ENCODE results near the gene MAML2. TPM values are rescaled to one million over a fixed set of nuclear protein-coding genes. Genes with fewer than 3 reads are reported as not detected.

Gene MAML2
- total and polyA plus RNA-seq, 2 of the 13 experiments (the other 11 are each of a cell fraction or from before 2014, with no cell fraction given): 2.3 to 25.9 TPM

DNA sequence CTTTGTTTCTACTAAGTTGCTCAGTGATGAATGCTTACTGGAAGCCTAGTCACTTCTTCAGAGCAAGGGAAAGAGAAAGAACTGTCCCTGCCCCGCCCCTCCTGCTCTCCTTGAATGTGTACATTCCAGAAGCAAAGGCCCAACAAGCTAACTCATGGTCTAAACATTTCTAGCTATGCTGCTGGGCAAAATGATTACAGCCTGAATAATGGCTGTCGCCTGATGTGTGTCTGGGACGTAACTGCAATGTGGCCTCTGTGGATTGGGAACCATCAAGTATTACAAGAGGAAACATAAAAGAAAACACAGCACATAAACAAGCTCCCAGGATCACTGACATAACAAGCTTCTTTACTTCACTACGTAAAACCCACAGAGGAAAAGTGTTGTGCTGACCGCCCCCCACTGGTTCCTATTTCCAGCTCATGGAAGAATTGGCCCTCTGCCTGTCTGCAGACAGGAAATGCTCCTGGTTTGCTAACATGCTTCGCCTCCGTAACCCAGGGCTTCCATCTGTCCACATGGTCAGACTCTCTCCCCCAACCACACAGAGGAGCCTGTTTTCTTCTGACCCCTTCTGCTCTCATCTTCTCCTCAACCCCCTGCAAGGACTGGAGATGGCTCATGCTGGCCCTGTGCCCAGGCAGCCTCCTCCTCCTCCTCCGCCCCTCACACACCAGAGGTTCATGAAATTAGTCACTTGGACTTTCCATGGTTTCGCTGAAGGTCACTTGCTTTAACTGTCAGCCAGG is 187.2 kb downstream of the MAML2 start (continued):
- TF ChIP-seq, protein P1, sequence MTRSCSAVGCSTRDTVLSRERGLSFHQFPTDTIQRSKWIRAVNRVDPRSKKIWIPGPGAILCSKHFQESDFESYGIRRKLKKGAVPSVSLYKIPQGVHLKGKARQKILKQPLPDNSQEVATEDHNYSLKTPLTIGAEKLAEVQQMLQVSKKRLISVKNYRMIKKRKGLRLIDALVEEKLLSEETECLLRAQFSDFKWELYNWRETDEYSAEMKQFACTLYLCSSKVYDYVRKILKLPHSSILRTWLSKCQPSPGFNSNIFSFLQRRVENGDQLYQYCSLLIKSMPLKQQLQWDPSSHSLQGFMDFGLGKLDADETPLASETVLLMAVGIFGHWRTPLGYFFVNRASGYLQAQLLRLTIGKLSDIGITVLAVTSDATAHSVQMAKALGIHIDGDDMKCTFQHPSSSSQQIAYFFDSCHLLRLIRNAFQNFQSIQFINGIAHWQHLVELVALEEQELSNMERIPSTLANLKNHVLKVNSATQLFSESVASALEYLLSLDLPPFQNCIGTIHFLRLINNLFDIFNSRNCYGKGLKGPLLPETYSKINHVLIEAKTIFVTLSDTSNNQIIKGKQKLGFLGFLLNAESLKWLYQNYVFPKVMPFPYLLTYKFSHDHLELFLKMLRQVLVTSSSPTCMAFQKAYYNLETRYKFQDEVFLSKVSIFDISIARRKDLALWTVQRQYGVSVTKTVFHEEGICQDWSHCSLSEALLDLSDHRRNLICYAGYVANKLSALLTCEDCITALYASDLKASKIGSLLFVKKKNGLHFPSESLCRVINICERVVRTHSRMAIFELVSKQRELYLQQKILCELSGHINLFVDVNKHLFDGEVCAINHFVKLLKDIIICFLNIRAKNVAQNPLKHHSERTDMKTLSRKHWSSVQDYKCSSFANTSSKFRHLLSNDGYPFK (CRISPR knock-in tag; IDR thresholded peaks at IDR 0.05; ENCODE audit: borderline replicate concordance): no peak; the same call in 1 of the 2 replicates
- TF ChIP-seq MAFG (CRISPR knock-in tag; IDR thresholded peaks at IDR 0.05): no peak
- no peak for TF ChIP-seq KLF11 (CRISPR knock-in tag; IDR thresholded peaks at IDR 0.05)
- TF ChIP-seq ZNF430 (CRISPR knock-in tag; IDR thresholded peaks at IDR 0.05): no peak
- no peak for TF ChIP-seq PAF1 (CRISPR knock-in tag; IDR thresholded peaks at IDR 0.05)
- TF ChIP-seq, protein P2, sequence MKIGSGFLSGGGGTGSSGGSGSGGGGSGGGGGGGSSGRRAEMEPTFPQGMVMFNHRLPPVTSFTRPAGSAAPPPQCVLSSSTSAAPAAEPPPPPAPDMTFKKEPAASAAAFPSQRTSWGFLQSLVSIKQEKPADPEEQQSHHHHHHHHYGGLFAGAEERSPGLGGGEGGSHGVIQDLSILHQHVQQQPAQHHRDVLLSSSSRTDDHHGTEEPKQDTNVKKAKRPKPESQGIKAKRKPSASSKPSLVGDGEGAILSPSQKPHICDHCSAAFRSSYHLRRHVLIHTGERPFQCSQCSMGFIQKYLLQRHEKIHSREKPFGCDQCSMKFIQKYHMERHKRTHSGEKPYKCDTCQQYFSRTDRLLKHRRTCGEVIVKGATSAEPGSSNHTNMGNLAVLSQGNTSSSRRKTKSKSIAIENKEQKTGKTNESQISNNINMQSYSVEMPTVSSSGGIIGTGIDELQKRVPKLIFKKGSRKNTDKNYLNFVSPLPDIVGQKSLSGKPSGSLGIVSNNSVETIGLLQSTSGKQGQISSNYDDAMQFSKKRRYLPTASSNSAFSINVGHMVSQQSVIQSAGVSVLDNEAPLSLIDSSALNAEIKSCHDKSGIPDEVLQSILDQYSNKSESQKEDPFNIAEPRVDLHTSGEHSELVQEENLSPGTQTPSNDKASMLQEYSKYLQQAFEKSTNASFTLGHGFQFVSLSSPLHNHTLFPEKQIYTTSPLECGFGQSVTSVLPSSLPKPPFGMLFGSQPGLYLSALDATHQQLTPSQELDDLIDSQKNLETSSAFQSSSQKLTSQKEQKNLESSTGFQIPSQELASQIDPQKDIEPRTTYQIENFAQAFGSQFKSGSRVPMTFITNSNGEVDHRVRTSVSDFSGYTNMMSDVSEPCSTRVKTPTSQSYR (CRISPR knock-in tag; IDR thresholded peaks at IDR 0.05; ENCODE audit: borderline replicate concordance): no peak
- no peak for TF ChIP-seq NCOA2 (CRISPR knock-in tag; IDR thresholded peaks at IDR 0.05)
- no peak for TF ChIP-seq CREM (IDR thresholded peaks at IDR 0.05)
- TF ChIP-seq CREM (CRISPR knock-in tag; IDR thresholded peaks at IDR 0.05): no peak
- peak; percentile 32; the same call in 1 of the 2 replicates for TF ChIP-seq FOSL2 (CRISPR knock-in tag; IDR thresholded peaks at IDR 0.05)
- no peak for TF ChIP-seq PHF5A (CRISPR knock-in tag; IDR thresholded peaks at IDR 0.05; ENCODE audit: low read depth, unreplicated experiment)
- TF ChIP-seq, protein P3, sequence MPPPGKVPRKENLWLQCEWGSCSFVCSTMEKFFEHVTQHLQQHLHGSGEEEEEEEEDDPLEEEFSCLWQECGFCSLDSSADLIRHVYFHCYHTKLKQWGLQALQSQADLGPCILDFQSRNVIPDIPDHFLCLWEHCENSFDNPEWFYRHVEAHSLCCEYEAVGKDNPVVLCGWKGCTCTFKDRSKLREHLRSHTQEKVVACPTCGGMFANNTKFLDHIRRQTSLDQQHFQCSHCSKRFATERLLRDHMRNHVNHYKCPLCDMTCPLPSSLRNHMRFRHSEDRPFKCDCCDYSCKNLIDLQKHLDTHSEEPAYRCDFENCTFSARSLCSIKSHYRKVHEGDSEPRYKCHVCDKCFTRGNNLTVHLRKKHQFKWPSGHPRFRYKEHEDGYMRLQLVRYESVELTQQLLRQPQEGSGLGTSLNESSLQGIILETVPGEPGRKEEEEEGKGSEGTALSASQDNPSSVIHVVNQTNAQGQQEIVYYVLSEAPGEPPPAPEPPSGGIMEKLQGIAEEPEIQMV (CRISPR knock-in tag; IDR thresholded peaks at IDR 0.05; ENCODE audit: low read depth): no peak
- TF ChIP-seq, protein P4, sequence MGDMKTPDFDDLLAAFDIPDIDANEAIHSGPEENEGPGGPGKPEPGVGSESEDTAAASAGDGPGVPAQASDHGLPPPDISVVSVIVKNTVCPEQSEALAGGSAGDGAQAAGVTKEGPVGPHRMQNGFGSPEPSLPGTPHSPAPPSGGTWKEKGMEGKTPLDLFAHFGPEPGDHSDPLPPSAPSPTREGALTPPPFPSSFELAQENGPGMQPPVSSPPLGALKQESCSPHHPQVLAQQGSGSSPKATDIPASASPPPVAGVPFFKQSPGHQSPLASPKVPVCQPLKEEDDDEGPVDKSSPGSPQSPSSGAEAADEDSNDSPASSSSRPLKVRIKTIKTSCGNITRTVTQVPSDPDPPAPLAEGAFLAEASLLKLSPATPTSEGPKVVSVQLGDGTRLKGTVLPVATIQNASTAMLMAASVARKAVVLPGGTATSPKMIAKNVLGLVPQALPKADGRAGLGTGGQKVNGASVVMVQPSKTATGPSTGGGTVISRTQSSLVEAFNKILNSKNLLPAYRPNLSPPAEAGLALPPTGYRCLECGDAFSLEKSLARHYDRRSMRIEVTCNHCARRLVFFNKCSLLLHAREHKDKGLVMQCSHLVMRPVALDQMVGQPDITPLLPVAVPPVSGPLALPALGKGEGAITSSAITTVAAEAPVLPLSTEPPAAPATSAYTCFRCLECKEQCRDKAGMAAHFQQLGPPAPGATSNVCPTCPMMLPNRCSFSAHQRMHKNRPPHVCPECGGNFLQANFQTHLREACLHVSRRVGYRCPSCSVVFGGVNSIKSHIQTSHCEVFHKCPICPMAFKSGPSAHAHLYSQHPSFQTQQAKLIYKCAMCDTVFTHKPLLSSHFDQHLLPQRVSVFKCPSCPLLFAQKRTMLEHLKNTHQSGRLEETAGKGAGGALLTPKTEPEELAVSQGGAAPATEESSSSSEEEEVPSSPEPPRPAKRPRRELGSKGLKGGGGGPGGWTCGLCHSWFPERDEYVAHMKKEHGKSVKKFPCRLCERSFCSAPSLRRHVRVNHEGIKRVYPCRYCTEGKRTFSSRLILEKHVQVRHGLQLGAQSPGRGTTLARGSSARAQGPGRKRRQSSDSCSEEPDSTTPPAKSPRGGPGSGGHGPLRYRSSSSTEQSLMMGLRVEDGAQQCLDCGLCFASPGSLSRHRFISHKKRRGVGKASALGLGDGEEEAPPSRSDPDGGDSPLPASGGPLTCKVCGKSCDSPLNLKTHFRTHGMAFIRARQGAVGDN (CRISPR knock-in tag; IDR thresholded peaks at IDR 0.05): peak; percentile 83
- TF ChIP-seq HOXA9 (CRISPR knock-in tag; IDR thresholded peaks at IDR 0.05; ENCODE audit: borderline replicate concordance): no peak
- peak; percentile 64; the same call in 1 of the 2 replicates for TF ChIP-seq MYC (CRISPR knock-in tag; IDR thresholded peaks at IDR 0.05; ENCODE audit: borderline replicate concordance)
- TF ChIP-seq, protein P5, sequence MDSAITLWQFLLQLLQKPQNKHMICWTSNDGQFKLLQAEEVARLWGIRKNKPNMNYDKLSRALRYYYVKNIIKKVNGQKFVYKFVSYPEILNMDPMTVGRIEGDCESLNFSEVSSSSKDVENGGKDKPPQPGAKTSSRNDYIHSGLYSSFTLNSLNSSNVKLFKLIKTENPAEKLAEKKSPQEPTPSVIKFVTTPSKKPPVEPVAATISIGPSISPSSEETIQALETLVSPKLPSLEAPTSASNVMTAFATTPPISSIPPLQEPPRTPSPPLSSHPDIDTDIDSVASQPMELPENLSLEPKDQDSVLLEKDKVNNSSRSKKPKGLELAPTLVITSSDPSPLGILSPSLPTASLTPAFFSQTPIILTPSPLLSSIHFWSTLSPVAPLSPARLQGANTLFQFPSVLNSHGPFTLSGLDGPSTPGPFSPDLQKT (CRISPR knock-in tag; IDR thresholded peaks at IDR 0.05; ENCODE audit: borderline replicate concordance): no peak
- no peak for TF ChIP-seq ZMYM3 (CRISPR knock-in tag; IDR thresholded peaks at IDR 0.05)
